K562 (cell line): Measurements from ENCODE around the gene CNNM4. TPM values are rescaled to one million over a fixed set of nuclear protein-coding genes. Genes with fewer than 3 reads are reported as not detected.

Source experiments
- ATAC-seq: fragments of 200-7000 bp; cut with Tn5 transposase; 3 replicates; pipeline ENCODE4 v1.9.1; 2020; ENCODE audit warnings: moderate library complexity
- Bru-seq: library from RNA; stranded (reverse); fragments of 400-500 nt; gene quantifications from one replicate; lab custom pipeline; 2021; lab: Mats Ljungman, UMichigan
- BruChase-seq, 2 experiments: library from RNA; stranded (reverse); fragments of 400-500 nt; gene quantifications; one replicate each; lab custom pipeline; 2021; lab: Mats Ljungman, UMichigan
- BruUV-seq: library from RNA; stranded (reverse); fragments of 400-500 nt; replicated peaks from 2 replicates; lab custom pipeline; 2021; lab: Mats Ljungman, UMichigan
- CTCF ChIA-PET: fragments of 300-600 bp; formaldehyde crosslinking; extraction: SDS; loops from one replicate; lab custom pipeline; 2021; ENCODE audit warnings: low intra/inter-chr PET ratio; lab: Yijun Ruan, JAX
- POLR2A ChIA-PET: fragments of 300-600, 350-650 bp; sonication (Branson Sonifier 250); formaldehyde crosslinking; extraction: SDS; loops from one replicate; lab custom pipeline; 2021; ENCODE audit warnings: antibody characterized with exemption, inconsistent platforms; lab: Yijun Ruan, JAX
- DNase-seq, 4 experiments: peaks; one replicate each; pipeline versions ENCODE4 v3.0.0 to v3.0.0-alpha.2; 2011 to 2018; ENCODE audit warnings: low spot score in 3 of 4, mixed read lengths in 3 of 4; ENCODE audit errors: extremely low read depth in 1 of 4
- FAIRE-seq: peaks from 2 replicates; lab custom pipeline; 2011; peaks lifted over from hg19 to GRCh38; lab: Jason Lieb, UNC
- H2AFZ ChIP-seq: 2 replicates; pipeline ENCODE4 v1.6.0; 2011; ENCODE audit warnings: low read depth, low read length, control low read depth, inconsistent platforms
- H3K27ac ChIP-seq: fragments of 200-600 bp; 3 replicates; pipeline ENCODE4 v1.8.0; 2011; ENCODE audit warnings: low read depth, mild to moderate bottlenecking, control low read depth, inconsistent platforms, low read length, moderate library complexity, mixed read lengths; ENCODE audit errors: extremely low read depth
- H3K27me3 ChIP-seq, 2 experiments: fragments of 300-600 bp in 1 of 2; 2 replicates in 1 of 2; 3 replicates in 1 of 2; pipeline versions ENCODE4 v1.6.0 to v1.8.0; 2011; ENCODE audit warnings: inconsistent platforms in 2 of 2, low read length in 2 of 2, mild to moderate bottlenecking in 1 of 2, mixed read lengths in 1 of 2, moderate library complexity in 1 of 2; ENCODE audit not compliant: control insufficient read depth in 2 of 2, insufficient read depth in 2 of 2
- H3K36me3 ChIP-seq: fragments of 300-600 bp; 3 replicates; pipeline ENCODE4 v1.8.0; 2011; ENCODE audit warnings: mild to moderate bottlenecking, low read length, inconsistent platforms; ENCODE audit not compliant: control insufficient read depth, insufficient read depth
- H3K4me1 ChIP-seq, 2 experiments: fragments of 200-600 bp in 1 of 2; replicated peaks in 1 of 2; 2 replicates in 1 of 2; 3 replicates in 1 of 2; pipeline versions ENCODE4 v1.5.1 to v1.8.0; 2011; ENCODE audit warnings: inconsistent platforms in 2 of 2, low read length in 2 of 2, mild to moderate bottlenecking in 1 of 2, mixed read lengths in 1 of 2, moderate library complexity in 1 of 2; ENCODE audit not compliant: control insufficient read depth in 2 of 2, insufficient read depth in 2 of 2
- H3K4me2 ChIP-seq: 2 replicates; pipeline ENCODE4 v1.6.1; 2011; ENCODE audit warnings: low read length, control low read depth, inconsistent platforms, mixed read lengths; ENCODE audit not compliant: insufficient read depth
- H3K4me3 ChIP-seq: fragments of 200-600 bp; sonication (generic), shearing (Covaris generic); 2 replicates; pipeline ENCODE4 v1.5.1; 2016; ENCODE audit warnings: control low read depth, inconsistent platforms
- H3K79me2 ChIP-seq: fragments of 200-600 bp; 3 replicates; pipeline ENCODE4 v1.8.0; 2011; ENCODE audit warnings: low read length, inconsistent platforms; ENCODE audit not compliant: control insufficient read depth, insufficient read depth
- H3K9ac ChIP-seq, 2 experiments: 2 replicates each; pipeline versions ENCODE4 v1.6.0 to v1.6.1; 2011; ENCODE audit warnings: low read depth in 2 of 2, low read length in 2 of 2, control low read depth in 1 of 2, inconsistent platforms in 1 of 2, mild to moderate bottlenecking in 1 of 2, mixed read lengths in 1 of 2; ENCODE audit not compliant: insufficient read depth in 1 of 2
- H3K9me1 ChIP-seq: one replicate; pipeline ENCODE4 v1.6.0; 2011; ENCODE audit warnings: inconsistent platforms, mild to moderate bottlenecking, low read length, moderate library complexity; ENCODE audit not compliant: control insufficient read depth, insufficient read depth
- H3K9me3 ChIP-seq: replicated peaks from 2 replicates; pipeline ENCODE4 v1.5.1; 2011; ENCODE audit warnings: low read depth, low read length, inconsistent platforms; ENCODE audit not compliant: control insufficient read depth, insufficient read depth
- H4K20me1 ChIP-seq: replicated peaks from 2 replicates; pipeline ENCODE4 v1.6.1; 2011; ENCODE audit warnings: low read length, inconsistent platforms, mixed read lengths; ENCODE audit not compliant: control insufficient read depth, insufficient read depth
- PRMT5 ChIP-seq: sonication (generic); formaldehyde crosslinking; IDR thresholded peaks from 2 replicates; pipeline ENCODE4 v1.5.0; 2020; ENCODE audit warnings: missing genetic modification reagents
- ZBTB1 ChIP-seq: sonication (generic); formaldehyde crosslinking; IDR thresholded peaks from 2 replicates; pipeline ENCODE4 v1.8.1; 2023; ENCODE audit warnings: missing genetic modification reagents, low read depth, mild to moderate bottlenecking, borderline replicate concordance
- WGBS: fragments of 100-300 bp; shearing (Covaris generic); methylation state at CpG from one replicate; pipeline ENCODE4 v1.1.6; 2016; ENCODE audit warnings: low coverage, mixed read lengths; ENCODE audit not compliant: insufficient coverage; ENCODE audit errors: missing lambda C conversion rate; 5-methylcytosine and 5-hydroxymethylcytosine counted together
- in situ Hi-C: fragments of 300-500 bp; cut with MboI; formaldehyde crosslinking; loops from 4 replicates; pipeline ENCODE4 v1.15.0; 2018; ENCODE audit warnings: inconsistent platforms, mixed read lengths
- intact Hi-C: fragments of 100-400 bp; cut with micrococcal nuclease; formaldehyde crosslinking; loops from 2 replicates; pipeline ENCODE4 v1.14.2; 2022
- long read RNA-seq, 3 experiments: library from polyadenylated mRNA in 2 of 3; library from RNA in 1 of 3; unstranded in 2 of 3; stranded (forward) in 1 of 3; transcript quantifications; one replicate each; pipeline ENCODE4 v2.0.0, GENCODE V29; 2019 to 2022
- polyA minus RNA-seq, 3 experiments: library from RNA; depleted of rRNA, polyadenylated mRNA; stranded (reverse); fragments of >200 nt; gene quantifications; 2 replicates each; pipeline ENCODE4 v1.2.3, GENCODE V29; 2011
- polyA plus RNA-seq, 8 experiments: library from polyadenylated mRNA; depleted of rRNA in 4 of 8; stranded (reverse) in 5 of 8; unstranded in 3 of 8; fragments of >200 nt; fragmentation: Nextera tagmentation in 2 of 8; fragmentation: Illumina TruSeq in 1 of 8; extraction: Ambion mirVana in 2 of 8; extraction: Trizol in 1 of 8; gene quantifications; 2 replicates each; pipeline versions ENCODE4 v1.2.1 to v1.2.3, GENCODE V29; 2011 to 2014; ENCODE audit warnings: inconsistent platforms in 1 of 8, missing spikeins in 1 of 8
- total RNA-seq, 7 experiments: library from RNA; depleted of rRNA in 6 of 7; stranded (reverse); fragments of >200 nt in 6 of 7; fragmentation: Illumina TruSeq in 2 of 7; extraction: Trizol in 2 of 7; gene quantifications; 2 replicates each; pipeline versions ENCODE4 v1.2.1 to v1.2.3, GENCODE V29; 2011 to 2021; ENCODE audit warnings: low replicate concordance in 1 of 7

The CNNM4 gene
- total RNA-seq (2011; cell fraction: chromatin; rRNA removed; ENCODE audit: low replicate concordance) = 10.6 and 25.3 TPM in 2 replicates
- 20.0 and 21.7 TPM in 2 replicates for total RNA-seq (2011; cell fraction: nucleolus; rRNA removed)
- total RNA-seq (2011; cell fraction: nucleoplasm; rRNA removed) = 17.5 and 21.4 TPM in 2 replicates
- 2.5 and 3.4 TPM in 2 replicates for total RNA-seq (2014; rRNA removed)
- total RNA-seq (2014; rRNA removed; fragmentation: Illumina TruSeq; extraction: Trizol) = 2.3 and 2.7 TPM in 2 replicates
- 2.8 TPM in 2 replicates for total RNA-seq (2015; rRNA removed; fragmentation: Illumina TruSeq; extraction: Trizol)
- total RNA-seq (2021) = 6.3 and 6.7 TPM in 2 replicates
- polyA plus RNA-seq (2011; rRNA removed) = 3.4 and 6.5 TPM in 2 replicates
- 5.1 and 5.7 TPM in 2 replicates for polyA plus RNA-seq (2011; cell fraction: cytosol; rRNA removed)
- polyA plus RNA-seq (2011; cell fraction: nucleus; rRNA removed) = 7.6 and 8.7 TPM in 2 replicates
- polyA plus RNA-seq (2012) = 3.6 and 5.0 TPM in 2 replicates
- 5.4 and 5.8 TPM in 2 replicates for polyA plus RNA-seq (2014; fragmentation: Illumina TruSeq; extraction: Trizol)
- polyA plus RNA-seq (2014; fragmentation: Nextera tagmentation; extraction: Ambion mirVana) = 1 to 10 TPM in 1 of 2 experiments, under 1 TPM in 1; 0.96 to 1.4 TPM
- polyA plus RNA-seq (2014; rRNA removed) = 3.0 and 3.7 TPM in 2 replicates
- polyA minus RNA-seq (2011; rRNA and poly(A)+ RNA removed) = 6.3 and 7.3 TPM in 2 replicates
- 5.7 and 8.8 TPM in 2 replicates for polyA minus RNA-seq (2011; cell fraction: cytosol; rRNA and poly(A)+ RNA removed)
- 3.6 and 6.0 TPM in 2 replicates for polyA minus RNA-seq (2011; cell fraction: nucleus; rRNA and poly(A)+ RNA removed)
- percentile 57 among the genes with signal in this experiment for Bru-seq, nascent RNA
- BruChase-seq, experiment 1, labeled RNA remaining after a 2-hour chase = percentile 56 among the genes with signal in this experiment
- BruChase-seq, experiment 2, labeled RNA remaining after a 6-hour chase = percentile 60 among the genes with signal in this experiment
- long read RNA-seq, experiment 1, full-length matches to known transcripts = 1 of 16 reads
- long read RNA-seq, experiment 1, partial matches to known transcripts = 4 of 16 reads
- long read RNA-seq, experiment 1, other reads (novel, unspliced or antisense) = 11 of 16 reads
- long read RNA-seq, experiment 2, full-length matches to known transcripts = 2 of 7 reads
- long read RNA-seq, experiment 2, partial matches to known transcripts = 5 of 7 reads
- long read RNA-seq, experiment 2, other reads (novel, unspliced or antisense) = 0 of 7 reads
- long read RNA-seq, experiment 3, partial matches to known transcripts = 0 of 3 reads
- long read RNA-seq, experiment 3, other reads (novel, unspliced or antisense) = 3 of 3 reads

GRCh38 chr2:96760036-96760985, at the start of gene CNNM4:
Gene CNNM4, plus strand, starts transcription at chr2:96760902. Its CDS starts 98 bp downstream, at chr2:96761000.
- Histone ChIP-seq H3K27ac (peak within 1 kb of the TSS; percentile 77), H3K4me1 (peaks cover 34 to 45% of the 10 kb centered on the region in 2 experiments), H3K79me2 (peaks cover 35% of the 10 kb centered on the region), H3K9ac (peak within 1 kb of the TSS; percentile 76 to 100), H4K20me1 (peaks cover 5% of the 10 kb centered on the region; the same call in 1 of the 2 replicates), H3K4me2 (peak within 1 kb of the TSS; percentile 99), H3K36me3 (no peaks in the 10 kb centered on the region), H3K9me3 (no peaks in the 10 kb centered on the region), H2AFZ (peak within 1 kb of the TSS; percentile 99), H3K9me1 (peaks cover 7% of the 10 kb centered on the region), H3K4me3 (peak within 1 kb of the TSS; percentile 54), H3K27me3 (no peaks in the 10 kb centered on the region; a peak in 1 of 5 replicates)
- DNase-seq (peak; percentile 93 to 96 (median 96)), ATAC-seq (peak; percentile 87), FAIRE-seq (no peak)
- WGBS = 9% methylated on average over 34 of the region's 62 CpGs
- no TSS peak for BruUV-seq
- ChIA-PET POLR2A (interaction anchor here (0.7 to 3.5 kb wide), 6 partner anchors 10 to 222 kb away, joined by 3 to 15 read pairs (median 4); no protein-coding TSS in a partner anchor), CTCF (interaction anchor here (0.6 kb wide), 1 partner anchor 20 kb away, joined by 3 read pairs; no protein-coding TSS in a partner anchor)
- intact Hi-C loops = loop anchor here (5.0 kb wide), 3 partner anchors 57 to 208 kb away; partner anchors contain the start of genes CNNM3 and KANSL3
- in situ Hi-C loops = no loop called here
- TF ChIP-seq ZBTB1 (CRISPR knock-in tag) (peak; percentile 87), PRMT5 (CRISPR knock-in tag) (no peak)
